Smooth muscle cell (in vitro differentiated cells): ENCODE results near the gene ABCG1. TPM values are rescaled to one million over a fixed set of nuclear protein-coding genes. Genes with fewer than 3 reads are reported as not detected.

Source experiments
- DNase-seq: peaks from one replicate; lab custom pipeline; 2025; ENCODE audit not compliant: unreplicated experiment; lab: John Stamatoyannopoulos, UW
- H2AFZ ChIP-seq: fragments of 200-600 bp; sonication (generic); 2 replicates; pipeline ENCODE4 v1.6.0; 2016; ENCODE audit warnings: antibody characterized with exemption, low read depth, mild to moderate bottlenecking
- H3F3A ChIP-seq: fragments of 200-600 bp; sonication (generic); 2 replicates; pipeline ENCODE4 v1.6.0; 2017; ENCODE audit warnings: antibody characterized with exemption, low read depth
- H3K27ac ChIP-seq: fragments of 200-600 bp; sonication (generic); 2 replicates; pipeline ENCODE4 v1.5.1; 2016; ENCODE audit warnings: low read depth, mild to moderate bottlenecking
- H3K27me3 ChIP-seq: fragments of 200-600 bp; sonication (generic); 2 replicates; pipeline ENCODE4 v1.6.1; 2016; ENCODE audit warnings: low read depth, mild to moderate bottlenecking
- H3K36me3 ChIP-seq: fragments of 200-600 bp; sonication (generic); 2 replicates; pipeline ENCODE4 v1.5.1; 2016; ENCODE audit warnings: low read depth
- H3K4me1 ChIP-seq: fragments of 200-600 bp; sonication (generic); 2 replicates; pipeline ENCODE4 v1.5.1; 2016; ENCODE audit warnings: low read depth
- H3K4me2 ChIP-seq: fragments of 200-600 bp; sonication (generic); 2 replicates; pipeline ENCODE4 v1.6.0; 2016; ENCODE audit warnings: mild to moderate bottlenecking
- H3K4me3 ChIP-seq: fragments of 200-600 bp; sonication (generic); 2 replicates; pipeline ENCODE4 v1.5.1; 2016; ENCODE audit warnings: mild to moderate bottlenecking
- H3K79me2 ChIP-seq: fragments of 200-600 bp; sonication (generic); 2 replicates; pipeline ENCODE4 v1.6.0; 2016; ENCODE audit warnings: low read depth, mild to moderate bottlenecking
- H3K9ac ChIP-seq: fragments of 200-600 bp; sonication (generic); 2 replicates; pipeline ENCODE4 v1.6.0; 2016; ENCODE audit warnings: low read depth
- H3K9me3 ChIP-seq: fragments of 200-600 bp; sonication (generic); replicated peaks from 2 replicates; pipeline ENCODE4 v1.5.1; 2016; ENCODE audit warnings: low read depth
- H4K20me1 ChIP-seq: fragments of 200-600 bp; sonication (generic); 2 replicates; pipeline ENCODE4 v1.6.0; 2016; ENCODE audit warnings: low read depth
- WGBS: methylation state at CpG from one replicate; pipeline ENCODE4 v1.1.7; 2016; ENCODE audit warnings: low lambda C conversion rate; 5-methylcytosine and 5-hydroxymethylcytosine counted together
- polyA plus RNA-seq: library from polyadenylated mRNA; unstranded; fragments of >200 nt; fragmentation: Nextera tagmentation; extraction: Ambion mirVana; gene quantifications from 2 replicates; pipeline ENCODE4 v1.2.1, GENCODE V29; 2016
- total RNA-seq: library from RNA; depleted of rRNA; stranded (reverse); fragments of >200 nt; gene quantifications from 2 replicates; pipeline ENCODE4 v1.2.3, GENCODE V29; 2014
- TF ChIP-seq, protein P1 (sequence below): fragments of 200-600 bp; sonication (generic); IDR thresholded peaks from 2 replicates; pipeline ENCODE4 v1.5.1; 2017; ENCODE audit warnings: borderline replicate concordance, mild to moderate bottlenecking, antibody characterized with exemption; ENCODE audit not compliant: insufficient read depth, poor library complexity, severe bottlenecking

Gene ABCG1
- total and polyA plus RNA-seq, 2 experiments from 2014 or later: 0.55 to 2.9 TPM

DNA sequence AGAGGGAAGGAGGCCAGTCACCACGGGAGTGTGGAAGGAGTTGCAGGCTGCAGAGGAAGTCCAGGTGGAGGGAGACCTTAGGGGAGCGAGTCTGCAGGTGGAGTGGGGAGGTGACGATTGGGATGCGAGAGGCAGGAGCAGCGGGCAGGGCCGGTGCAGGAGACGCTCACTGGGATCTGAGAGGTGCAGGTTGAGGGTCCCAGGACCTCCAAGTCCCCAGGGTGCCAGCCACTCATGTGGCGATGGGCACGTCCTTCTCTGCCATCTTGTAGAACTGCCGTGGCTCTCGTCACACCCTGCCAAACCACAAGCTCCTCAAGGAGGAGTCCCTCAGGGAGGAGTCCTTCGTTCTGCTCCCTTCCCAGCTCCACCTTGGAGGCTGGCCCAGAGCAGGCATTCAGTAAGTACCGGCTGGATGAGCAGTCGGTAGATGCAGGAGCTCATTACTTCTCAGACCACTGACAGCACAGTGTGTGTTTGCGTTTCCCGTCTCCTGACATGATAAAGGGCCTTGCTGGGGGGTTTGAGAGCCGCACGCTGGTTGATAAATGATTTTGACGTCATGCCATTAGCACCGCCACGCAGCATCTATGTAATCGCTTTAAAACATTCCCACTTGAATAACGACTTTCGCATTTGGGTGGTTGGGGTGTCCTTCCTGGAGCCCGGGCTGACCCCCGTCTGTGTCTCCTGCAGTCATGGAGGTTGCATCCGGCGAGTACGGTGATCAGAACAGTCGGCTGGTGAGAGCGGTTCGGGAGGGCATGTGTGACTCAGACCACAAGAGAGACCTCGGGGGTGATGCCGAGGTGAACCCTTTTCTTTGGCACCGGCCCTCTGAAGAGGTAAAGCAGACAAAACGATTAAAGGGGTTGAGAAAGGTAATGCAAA is 68.5 kb downstream of the ABCG1 start:
- Histone ChIP-seq H3K79me2 (no peaks in the 10 kb centered on the region), H3K9ac (no peak overlapping the region), H3K4me1 (no peaks in the 10 kb centered on the region), H2AFZ (no peak overlapping the region), H3F3A (no peaks in the 10 kb centered on the region), H3K4me2 (no peak overlapping the region), H4K20me1 (no peaks in the 10 kb centered on the region), H3K27me3 (no peaks in the 10 kb centered on the region), H3K27ac (no peak overlapping the region), H3K9me3 (no peaks in the 10 kb centered on the region), H3K36me3 (no peaks in the 10 kb centered on the region), H3K4me3 (no peak overlapping the region)
- TF ChIP-seq, protein P1, sequence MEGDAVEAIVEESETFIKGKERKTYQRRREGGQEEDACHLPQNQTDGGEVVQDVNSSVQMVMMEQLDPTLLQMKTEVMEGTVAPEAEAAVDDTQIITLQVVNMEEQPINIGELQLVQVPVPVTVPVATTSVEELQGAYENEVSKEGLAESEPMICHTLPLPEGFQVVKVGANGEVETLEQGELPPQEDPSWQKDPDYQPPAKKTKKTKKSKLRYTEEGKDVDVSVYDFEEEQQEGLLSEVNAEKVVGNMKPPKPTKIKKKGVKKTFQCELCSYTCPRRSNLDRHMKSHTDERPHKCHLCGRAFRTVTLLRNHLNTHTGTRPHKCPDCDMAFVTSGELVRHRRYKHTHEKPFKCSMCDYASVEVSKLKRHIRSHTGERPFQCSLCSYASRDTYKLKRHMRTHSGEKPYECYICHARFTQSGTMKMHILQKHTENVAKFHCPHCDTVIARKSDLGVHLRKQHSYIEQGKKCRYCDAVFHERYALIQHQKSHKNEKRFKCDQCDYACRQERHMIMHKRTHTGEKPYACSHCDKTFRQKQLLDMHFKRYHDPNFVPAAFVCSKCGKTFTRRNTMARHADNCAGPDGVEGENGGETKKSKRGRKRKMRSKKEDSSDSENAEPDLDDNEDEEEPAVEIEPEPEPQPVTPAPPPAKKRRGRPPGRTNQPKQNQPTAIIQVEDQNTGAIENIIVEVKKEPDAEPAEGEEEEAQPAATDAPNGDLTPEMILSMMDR: no peak
- WGBS: 94% methylated on average over 36 of the region's 36 CpGs
- no peak for DNase-seq

DNA sequence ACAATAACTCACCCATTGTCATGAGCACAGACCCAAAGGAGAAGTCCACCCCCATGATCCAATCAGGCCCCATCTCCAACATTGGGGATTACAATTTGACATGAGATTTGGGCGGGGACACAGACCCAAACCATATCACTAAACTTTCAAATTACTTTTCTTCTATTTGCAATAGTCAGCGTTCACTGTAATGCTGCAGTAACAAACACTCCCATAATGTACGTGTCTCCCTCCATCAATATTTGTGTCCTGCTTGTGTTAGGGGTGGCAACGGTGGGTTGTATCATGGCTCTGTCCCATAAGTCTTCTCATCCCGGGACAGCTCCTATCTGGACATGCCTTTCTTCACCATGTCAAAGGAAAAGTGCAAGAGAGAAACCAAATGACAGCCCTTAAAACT is 70.0 kb downstream of the ABCG1 start:
- Histone ChIP-seq H3K79me2 (no peaks in the 10 kb centered on the region), H3K9ac (no peak overlapping the region), H4K20me1 (no peaks in the 10 kb centered on the region), H3K36me3 (no peaks in the 10 kb centered on the region), H3F3A (no peaks in the 10 kb centered on the region), H3K4me3 (no peak overlapping the region), H3K4me1 (no peaks in the 10 kb centered on the region), H3K27ac (no peak overlapping the region), H3K27me3 (no peaks in the 10 kb centered on the region), H3K9me3 (no peaks in the 10 kb centered on the region), H2AFZ (no peak overlapping the region), H3K4me2 (no peak overlapping the region)
- TF ChIP-seq, protein P1: no peak
- DNase-seq: no peak
- WGBS: 92% methylated on average over 5 of the region's 5 CpGs

DNA sequence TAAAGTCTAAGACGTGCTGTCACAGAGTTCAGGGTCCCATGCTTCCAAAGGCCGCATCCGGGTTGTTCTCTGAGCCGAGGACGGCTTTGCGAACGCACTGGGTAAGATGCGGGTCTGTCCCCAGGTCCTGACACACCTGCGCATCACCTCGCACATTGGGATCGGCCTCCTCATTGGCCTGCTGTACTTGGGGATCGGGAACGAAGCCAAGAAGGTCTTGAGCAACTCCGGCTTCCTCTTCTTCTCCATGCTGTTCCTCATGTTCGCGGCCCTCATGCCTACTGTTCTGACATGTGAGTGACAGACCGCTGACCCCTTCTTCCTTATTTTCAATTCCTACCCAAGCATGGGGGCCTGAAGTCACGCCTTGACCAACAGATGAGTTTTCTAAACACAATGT is 71.0 kb downstream of the ABCG1 start:
- 97% methylated on average over 18 of the region's 18 CpGs for WGBS
- H3K36me3 ChIP-seq: no peaks in the 10 kb centered on the region
- no peaks in the 10 kb centered on the region for H3K4me1 ChIP-seq
- no peak overlapping the region for H3K27ac ChIP-seq
- TF ChIP-seq, protein P1: no peak
- no peaks in the 10 kb centered on the region for H3K27me3 ChIP-seq
- no peak overlapping the region for H2AFZ ChIP-seq
- no peak overlapping the region for H3K4me3 ChIP-seq
- no peak overlapping the region for H3K4me2 ChIP-seq
- H4K20me1 ChIP-seq: no peaks in the 10 kb centered on the region
- no peaks in the 10 kb centered on the region for H3K9me3 ChIP-seq
- no peaks in the 10 kb centered on the region for H3F3A ChIP-seq
- H3K9ac ChIP-seq: no peak overlapping the region
- H3K79me2 ChIP-seq: no peaks in the 10 kb centered on the region
- DNase-seq: no peak

DNA sequence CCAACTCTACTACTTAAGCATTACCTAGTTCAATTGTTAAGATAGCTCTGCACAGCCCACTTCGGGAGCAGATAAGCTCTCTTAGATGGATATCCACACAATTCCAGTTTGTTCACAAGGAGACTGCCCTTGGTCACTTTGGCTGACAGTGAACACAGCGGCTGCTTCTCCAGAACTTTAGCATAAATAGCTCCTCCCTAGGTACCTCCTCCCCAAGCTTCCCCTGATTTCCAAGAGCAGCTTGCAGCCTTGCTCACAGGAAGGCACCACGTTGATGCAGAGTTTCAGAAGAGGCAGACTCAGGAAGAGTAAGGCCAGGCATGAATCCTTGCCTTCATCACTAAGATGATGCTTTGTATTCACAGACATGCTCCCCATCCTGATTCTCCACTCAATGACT is 71.6 kb downstream of the ABCG1 start:
- Histone ChIP-seq H3K4me1 (no peaks in the 10 kb centered on the region), H3K4me3 (no peak overlapping the region), H3K27ac (no peak overlapping the region), H3K9me3 (no peaks in the 10 kb centered on the region), H4K20me1 (no peaks in the 10 kb centered on the region), H3K27me3 (no peaks in the 10 kb centered on the region), H3K4me2 (no peak overlapping the region), H3K79me2 (no peaks in the 10 kb centered on the region), H3K9ac (no peak overlapping the region), H3F3A (no peaks in the 10 kb centered on the region), H2AFZ (no peak overlapping the region), H3K36me3 (no peaks in the 10 kb centered on the region)
- TF ChIP-seq, protein P1: no peak
- DNase-seq: no peak
- WGBS: 69% methylated on average over 3 of the region's 3 CpGs
